Neuronal stem cell (in vitro differentiated cells): ENCODE data around the gene COTL1.

Source experiments
- DNase-seq: peaks from one replicate; pipeline ENCODE4 v3.0.0-alpha.2; 2013; ENCODE audit warnings: low spot score
- H2AFZ ChIP-seq: one replicate; pipeline ENCODE4 v1.6.1; 2013; ENCODE audit warnings: mild to moderate bottlenecking, low read length, inconsistent platforms
- H2AK5ac ChIP-seq: 2 replicates; pipeline ENCODE4 v1.6.1; 2013; ENCODE audit warnings: low read depth, mild to moderate bottlenecking, inconsistent platforms, low read length, moderate library complexity, mixed read lengths
- H2BK120ac ChIP-seq: 2 replicates; pipeline ENCODE4 v1.6.1; 2013; ENCODE audit warnings: low read depth, mild to moderate bottlenecking, inconsistent platforms, low read length, moderate library complexity, mixed read lengths
- H2BK12ac ChIP-seq: one replicate; pipeline ENCODE4 v1.6.1; 2013; ENCODE audit warnings: low read length, inconsistent platforms
- H2BK15ac ChIP-seq: 2 replicates; pipeline ENCODE4 v1.6.1; 2013; ENCODE audit warnings: mild to moderate bottlenecking, low read length, inconsistent platforms, mixed read lengths
- H2BK5ac ChIP-seq: one replicate; pipeline ENCODE4 v1.6.1; 2013; ENCODE audit warnings: inconsistent platforms, mild to moderate bottlenecking, low read length, moderate library complexity
- H3K14ac ChIP-seq: one replicate; pipeline ENCODE4 v1.6.1; 2013; ENCODE audit warnings: low read length, inconsistent platforms
- H3K18ac ChIP-seq: 2 replicates; pipeline ENCODE4 v1.6.1; 2013; ENCODE audit warnings: low read length, inconsistent platforms
- H3K23ac ChIP-seq: 2 replicates; pipeline ENCODE4 v1.6.1; 2013; ENCODE audit warnings: low read depth, mild to moderate bottlenecking, mixed read lengths, low read length, inconsistent platforms; ENCODE audit not compliant: poor library complexity
- H3K27ac ChIP-seq: replicated peaks from 3 replicates; pipeline ENCODE4 v1.5.1; 2013; ENCODE audit warnings: low read length, inconsistent platforms
- H3K27me3 ChIP-seq, 3 experiments: 2 replicates each; pipeline ENCODE4 v1.6.1; 2013; ENCODE audit warnings: low read length in 3 of 3, mild to moderate bottlenecking in 2 of 3, inconsistent platforms in 1 of 3, low read depth in 1 of 3, mixed read lengths in 1 of 3, moderate library complexity in 1 of 3; ENCODE audit not compliant: control insufficient read depth in 3 of 3, insufficient read depth in 3 of 3
- H3K36me3 ChIP-seq, 2 donors: replicated peaks in 1 of 2; 2 replicates each; pipeline ENCODE4 v1.6.1; 2013; ENCODE audit warnings: low read length in 2 of 2; ENCODE audit not compliant: control insufficient read depth in 2 of 2, insufficient read depth in 2 of 2
- H3K4ac ChIP-seq: 2 replicates; pipeline ENCODE4 v1.6.1; 2013; ENCODE audit warnings: inconsistent platforms, mild to moderate bottlenecking, low read length, moderate library complexity
- H3K4me1 ChIP-seq, 2 donors: 1 replicate in 1 of 2; 2 replicates in 1 of 2; pipeline ENCODE4 v1.6.1; 2013; ENCODE audit warnings: low read length in 2 of 2, low read depth in 1 of 2; ENCODE audit not compliant: control insufficient read depth in 2 of 2, insufficient read depth in 1 of 2
- H3K4me2 ChIP-seq: one replicate; pipeline ENCODE4 v1.6.1; 2013; ENCODE audit warnings: mild to moderate bottlenecking, low read length, inconsistent platforms; ENCODE audit not compliant: insufficient read depth, poor library complexity, severe bottlenecking
- H3K4me3 ChIP-seq, 2 donors: 2 replicates each; pipeline ENCODE4 v1.5.1; 2013; ENCODE audit warnings: low read length in 2 of 2, mild to moderate bottlenecking in 2 of 2, inconsistent platforms in 1 of 2, moderate library complexity in 1 of 2
- H3K79me1 ChIP-seq: one replicate; pipeline ENCODE4 v1.6.1; 2013; ENCODE audit warnings: low read depth, mild to moderate bottlenecking, inconsistent platforms, low read length, moderate library complexity
- H3K9ac ChIP-seq: one replicate; pipeline ENCODE4 v1.6.1; 2013; ENCODE audit warnings: mild to moderate bottlenecking, low read depth, low read length, inconsistent platforms; ENCODE audit not compliant: poor library complexity
- H3K9me3 ChIP-seq, 2 donors: replicated peaks in 1 of 2; 2 replicates each; pipeline versions ENCODE3 to v1.6.1; 2013; ENCODE audit warnings: low read length in 2 of 2, mild to moderate bottlenecking in 2 of 2, inconsistent platforms in 1 of 2, low read depth in 1 of 2, mixed read lengths in 1 of 2, moderate library complexity in 1 of 2; ENCODE audit not compliant: control insufficient read depth in 2 of 2, insufficient read depth in 1 of 2
- H4K8ac ChIP-seq: one replicate; pipeline ENCODE4 v1.6.1; 2013; ENCODE audit warnings: low read depth, mild to moderate bottlenecking, inconsistent platforms, low read length, moderate library complexity
- H4K91ac ChIP-seq: one replicate; pipeline ENCODE4 v1.6.1; 2013; ENCODE audit warnings: low read length, low read depth, mild to moderate bottlenecking, inconsistent platforms; ENCODE audit not compliant: poor library complexity
- WGBS, 2 donors: extraction: QIAGEN DNeasy Blood & Tissue Kit; methylation state at CpG; one replicate each; pipeline ENCODE4 v1.1.7; 2013; ENCODE audit warnings: missing lambda C conversion rate in 2 of 2, mixed read lengths in 1 of 2; ENCODE audit not compliant: insufficient read length in 2 of 2, insufficient replicate concordance in 1 of 2; ENCODE audit errors: extremely low coverage in 2 of 2; 5-methylcytosine and 5-hydroxymethylcytosine counted together

The COTL1 gene

DNA sequence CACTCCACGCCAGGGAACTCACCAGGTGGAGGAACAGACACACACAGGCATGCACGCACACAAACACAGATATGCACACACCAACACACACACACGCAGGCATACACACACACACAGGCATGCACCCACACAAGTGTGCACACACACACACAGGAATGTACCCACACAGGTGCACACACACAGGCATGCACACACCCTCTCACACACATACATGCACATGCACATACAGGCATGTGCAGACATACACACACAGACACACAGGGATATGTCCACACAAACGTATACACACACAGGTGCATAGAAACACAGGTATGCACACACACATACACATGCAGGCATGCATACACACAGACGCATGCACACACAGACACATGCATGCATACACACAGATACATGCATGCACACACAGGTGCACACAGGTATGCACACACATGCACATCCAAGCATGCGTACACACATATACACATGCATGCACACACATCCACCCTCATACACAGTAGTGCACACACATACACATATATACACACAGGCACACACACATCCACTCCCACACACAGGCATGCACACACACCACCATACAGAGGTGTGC lies 39.2 kb downstream of the COTL1 start:
- Histone ChIP-seq H3K27ac (no peak overlapping the region), H3K18ac (peak overlapping the region; percentile 11), H3K4me2 (no peak overlapping the region), H3K36me3 (peaks cover 16 to 91% of the 10 kb centered on the region in 2 donors), H3K14ac (peak overlapping the region; percentile 10), H2BK15ac (no peak overlapping the region), H2BK12ac (no peak overlapping the region), H3K79me1 (peaks cover 7% of the 10 kb centered on the region), H2BK5ac (no peak overlapping the region), H3K9ac (peak overlapping the region; percentile 65), H4K8ac (peak overlapping the region; percentile 19), H3K9me3 (peaks cover 2 to 6% of the 10 kb centered on the region in 2 donors), H2AK5ac (no peak overlapping the region), H4K91ac (peak overlapping the region; percentile 7), H3K4ac (no peak overlapping the region), H3K4me3 (peak overlapping the region in 1 of 2 donors; percentile 68), H3K23ac (no peak overlapping the region), H3K4me1 (peaks cover 0 to 8% of the 10 kb centered on the region in 2 donors), H3K27me3 (no peaks in the 10 kb centered on the region), H2BK120ac (no peak overlapping the region), H2AFZ (no peak overlapping the region)
- WGBS, 2 donors: no CpG with 5 or more reads among the region's 6 CpGs
- no peak for DNase-seq

DNA sequence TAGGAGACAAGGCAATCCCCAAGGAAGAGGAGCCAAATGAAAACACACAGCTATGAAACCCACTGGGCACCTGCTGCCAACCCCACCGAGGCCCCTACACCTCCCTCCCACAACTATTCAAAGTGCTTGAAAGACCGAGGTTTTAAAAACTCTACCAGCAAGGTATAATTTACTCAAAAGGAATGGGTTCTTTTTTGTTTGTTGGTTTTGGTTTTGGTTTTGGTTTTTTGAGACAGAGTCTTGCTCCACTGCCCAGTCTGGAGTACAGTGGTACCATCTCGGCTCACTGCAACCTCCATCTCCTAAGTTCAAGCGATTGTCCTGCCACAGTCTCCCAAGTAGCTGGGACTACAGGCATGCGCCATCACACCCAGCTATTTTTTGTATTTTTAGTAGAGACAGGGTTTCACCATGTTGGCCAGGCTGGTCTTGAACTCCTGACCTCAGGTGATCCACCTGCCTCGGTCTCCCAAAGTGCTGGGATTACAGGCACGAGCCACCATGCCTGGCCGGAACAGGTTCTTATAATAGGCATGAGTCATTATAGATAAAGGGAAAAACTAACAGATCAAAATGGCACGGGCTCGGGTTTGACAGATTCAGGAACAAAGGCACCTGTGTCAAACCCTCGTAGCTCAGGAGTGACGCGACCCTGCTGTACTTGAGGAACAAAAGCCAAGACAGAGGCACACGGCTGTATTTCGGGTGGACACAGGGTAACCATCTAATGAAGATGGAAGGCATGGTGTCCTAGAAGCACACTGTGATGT lies 40.7 kb downstream of the COTL1 start:
- Histone ChIP-seq H3K4me1 (peaks cover 0 to 8% of the 10 kb centered on the region in 2 donors), H3K9me3 (peaks cover 2 to 8% of the 10 kb centered on the region in 2 donors), H3K18ac (no peak overlapping the region), H3K14ac (no peak overlapping the region), H2BK5ac (no peak overlapping the region), H3K36me3 (peaks cover 14 to 90% of the 10 kb centered on the region in 2 donors), H3K4me3 (no peak overlapping the region), H4K8ac (no peak overlapping the region), H2BK12ac (no peak overlapping the region), H3K23ac (no peak overlapping the region), H2AFZ (no peak overlapping the region), H2AK5ac (no peak overlapping the region), H2BK120ac (no peak overlapping the region), H3K4me2 (no peak overlapping the region), H3K4ac (no peak overlapping the region), H3K27me3 (no peaks in the 10 kb centered on the region), H3K9ac (no peak overlapping the region), H2BK15ac (no peak overlapping the region), H4K91ac (no peak overlapping the region), H3K27ac (no peak overlapping the region), H3K79me1 (peaks cover 8% of the 10 kb centered on the region)
- no peak for DNase-seq
- WGBS, 2 donors: no CpG with 5 or more reads among the region's 15 CpGs

DNA sequence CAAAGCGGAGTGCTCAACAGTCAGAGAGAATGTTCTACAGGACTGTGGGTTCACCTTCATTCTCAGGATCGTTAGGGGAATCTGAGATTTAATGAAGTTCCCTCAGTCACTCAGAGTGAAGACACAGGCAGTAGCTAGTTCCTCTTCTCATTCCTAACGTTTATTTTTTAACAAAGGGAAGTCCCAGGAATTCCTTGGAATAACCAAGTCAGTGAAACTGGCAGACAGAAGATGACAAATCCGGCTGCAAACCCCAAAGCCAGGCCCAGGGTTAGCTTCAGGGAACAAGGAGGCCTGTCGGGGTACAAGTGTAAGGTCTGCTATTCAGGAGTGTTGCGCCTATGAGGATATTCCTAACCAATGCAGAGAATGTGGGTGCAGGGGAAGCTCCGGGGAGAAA lies 42.0 kb downstream of the COTL1 start:
- H3K36me3 ChIP-seq: peaks cover 14 to 92% of the 10 kb centered on the region in 2 donors
- no peak overlapping the region for H3K9ac ChIP-seq
- no peaks in the 10 kb centered on the region for H3K27me3 ChIP-seq
- peaks cover 13% of the 10 kb centered on the region for H3K79me1 ChIP-seq
- no peak overlapping the region for H2BK5ac ChIP-seq
- H2BK120ac ChIP-seq: no peak overlapping the region
- no peak overlapping the region for H3K4me3 ChIP-seq
- no peak overlapping the region for H2AK5ac ChIP-seq
- H4K8ac ChIP-seq: no peak overlapping the region
- H3K23ac ChIP-seq: no peak overlapping the region
- H3K4ac ChIP-seq: no peak overlapping the region
- H2BK15ac ChIP-seq: no peak overlapping the region
- no peak for DNase-seq
- no CpG with 5 or more reads among the region's 7 CpGs for WGBS, 2 donors
- H3K4me1 ChIP-seq: peaks cover 0 to 8% of the 10 kb centered on the region in 2 donors
- H3K18ac ChIP-seq: no peak overlapping the region
- peaks cover 9 to 21% of the 10 kb centered on the region in 2 donors for H3K9me3 ChIP-seq
- no peak overlapping the region for H2AFZ ChIP-seq
- H4K91ac ChIP-seq: no peak overlapping the region
- H3K4me2 ChIP-seq: no peak overlapping the region
- H2BK12ac ChIP-seq: no peak overlapping the region
- H3K14ac ChIP-seq: no peak overlapping the region
- H3K27ac ChIP-seq: no peak overlapping the region

DNA sequence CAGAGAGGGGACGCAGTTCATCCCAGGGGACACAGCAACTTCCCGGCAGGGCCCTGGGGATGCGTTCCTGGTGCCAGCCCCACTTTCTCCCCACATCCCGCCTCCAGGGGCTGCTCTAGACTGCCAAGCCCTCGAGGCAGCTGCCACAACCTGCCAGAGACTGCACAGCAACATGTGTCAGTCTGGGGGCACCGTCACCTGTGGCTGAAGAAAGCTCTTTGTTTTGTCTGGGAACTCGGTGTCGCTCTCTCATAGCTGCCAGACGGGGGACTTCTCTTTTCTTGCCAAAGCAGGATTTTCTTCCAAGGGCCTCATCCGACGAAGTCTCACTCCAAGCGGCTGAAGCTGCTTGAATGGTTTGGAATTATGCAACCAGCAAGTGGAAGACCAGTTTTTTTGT lies 43.7 kb downstream of the COTL1 start:
- Histone ChIP-seq H3K79me1 (peaks cover 13% of the 10 kb centered on the region), H3K9ac (peak overlapping the region; percentile 9), H3K4me3 (no peak overlapping the region), H2AFZ (no peak overlapping the region), H3K4me1 (peaks cover 0 to 8% of the 10 kb centered on the region in 2 donors), H2BK12ac (no peak overlapping the region), H3K4me2 (no peak overlapping the region), H3K36me3 (peaks cover 12 to 94% of the 10 kb centered on the region in 2 donors), H2BK5ac (no peak overlapping the region), H3K9me3 (peaks cover 9 to 37% of the 10 kb centered on the region in 2 donors), H3K27me3 (no peaks in the 10 kb centered on the region), H2BK120ac (no peak overlapping the region), H4K91ac (no peak overlapping the region), H2BK15ac (no peak overlapping the region), H3K27ac (no peak overlapping the region), H3K14ac (no peak overlapping the region), H3K18ac (peak overlapping the region; percentile 40), H2AK5ac (no peak overlapping the region), H3K4ac (no peak overlapping the region), H4K8ac (no peak overlapping the region), H3K23ac (peak overlapping the region; percentile 62)
- no peak for DNase-seq
- WGBS, 2 donors: no CpG with 5 or more reads among the region's 12 CpGs
